Measurements from ENCODE around the gene UGT3A1. TPM values are rescaled to one million over a fixed set of nuclear protein-coding genes. Genes with fewer than 3 reads are reported as not detected.

Gene UGT3A1
- total RNA-seq, 1 donor from 2014 or later: not detected

DNA sequence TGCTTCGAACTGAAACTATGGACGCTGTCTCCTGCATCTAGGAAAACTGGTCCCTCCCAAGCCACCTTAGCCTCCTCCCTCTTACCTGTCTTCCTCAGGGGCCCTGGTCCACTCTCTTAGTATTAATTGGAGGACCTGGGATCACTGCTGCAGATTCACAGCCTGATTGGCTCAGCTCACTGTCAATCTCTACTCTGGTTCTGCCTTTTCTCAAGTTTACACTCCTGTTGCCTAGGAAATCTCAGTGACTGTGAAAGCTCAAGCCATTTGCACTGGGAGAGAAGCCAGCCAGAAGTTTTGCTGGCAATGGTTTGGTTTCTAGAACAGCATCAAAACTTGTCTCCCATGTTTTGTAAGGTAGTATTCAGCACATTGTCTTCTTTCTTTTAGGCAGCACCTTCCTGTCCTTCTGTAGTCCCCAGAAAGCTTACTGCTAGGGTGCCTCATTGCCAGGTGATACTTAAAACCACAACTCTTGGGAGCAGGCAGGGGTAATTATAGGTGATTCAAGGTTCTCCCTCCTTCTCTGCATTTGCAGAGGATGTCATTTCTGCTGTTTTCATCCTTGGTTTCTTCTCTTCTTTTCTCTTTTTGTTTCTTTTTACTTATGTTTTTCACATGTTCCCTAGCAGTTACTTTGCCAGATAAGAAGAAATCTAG, 52.5 kb downstream of the UGT3A1 start, which contains the start of gene CAPSL:
Gene CAPSL, minus strand, starts transcription at position 55 of the 660 bp plus-strand sequence. CDS start 17,502 bp downstream, outside the sequence.
- no peak within 1 kb of the TSS for H3K4me3 Mint-ChIP-seq

DNA sequence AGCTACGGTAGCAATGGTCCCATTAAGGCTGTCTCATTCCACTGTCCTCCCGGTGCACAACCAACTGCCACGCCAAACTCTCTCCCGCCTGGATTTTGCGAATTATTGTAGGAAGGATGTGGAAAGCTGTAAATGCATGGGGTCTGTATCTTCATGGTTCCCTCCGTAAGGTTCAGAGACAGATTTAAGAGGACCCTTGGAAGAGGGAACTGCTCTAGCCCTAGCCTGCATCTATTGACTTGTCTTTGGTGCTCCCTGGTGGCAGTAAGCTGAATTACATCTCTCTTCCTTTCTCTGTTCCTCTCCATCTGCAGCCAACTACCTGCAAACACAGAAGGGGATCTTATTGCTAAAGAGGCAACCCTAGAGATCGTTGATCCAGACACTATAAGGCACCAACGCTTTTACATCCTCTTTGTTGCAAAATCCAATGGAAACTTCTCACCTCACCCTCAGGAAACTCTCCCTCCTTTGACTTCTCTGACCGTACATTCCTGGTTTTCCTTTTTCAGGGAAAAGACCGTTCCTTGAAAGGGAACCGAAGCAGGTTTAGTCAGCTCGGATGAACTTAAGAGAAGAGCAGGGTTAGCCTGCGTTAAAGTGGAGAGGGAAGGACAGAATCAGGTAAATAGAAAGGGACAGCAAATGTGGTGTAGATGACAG, 64.7 kb downstream of the UGT3A1 start:
- Mint-ChIP-seq H3K27me3 (ENCODE audit: low read depth) (peaks cover 64% of the 10 kb centered on the region), H3K36me3 (ENCODE audit: low read depth) (no peaks in the 10 kb centered on the region), H3K27ac (ENCODE audit: unreplicated experiment) (no peak overlapping the region), H3K4me3 (no peak overlapping the region), H3K9me3 (no peaks in the 10 kb centered on the region), H3K4me1 (peaks cover 13% of the 10 kb centered on the region)
- DNase-seq (ENCODE audit: low read depth, low spot score): peak; percentile 73
- TF ChIP-seq, protein P1, sequence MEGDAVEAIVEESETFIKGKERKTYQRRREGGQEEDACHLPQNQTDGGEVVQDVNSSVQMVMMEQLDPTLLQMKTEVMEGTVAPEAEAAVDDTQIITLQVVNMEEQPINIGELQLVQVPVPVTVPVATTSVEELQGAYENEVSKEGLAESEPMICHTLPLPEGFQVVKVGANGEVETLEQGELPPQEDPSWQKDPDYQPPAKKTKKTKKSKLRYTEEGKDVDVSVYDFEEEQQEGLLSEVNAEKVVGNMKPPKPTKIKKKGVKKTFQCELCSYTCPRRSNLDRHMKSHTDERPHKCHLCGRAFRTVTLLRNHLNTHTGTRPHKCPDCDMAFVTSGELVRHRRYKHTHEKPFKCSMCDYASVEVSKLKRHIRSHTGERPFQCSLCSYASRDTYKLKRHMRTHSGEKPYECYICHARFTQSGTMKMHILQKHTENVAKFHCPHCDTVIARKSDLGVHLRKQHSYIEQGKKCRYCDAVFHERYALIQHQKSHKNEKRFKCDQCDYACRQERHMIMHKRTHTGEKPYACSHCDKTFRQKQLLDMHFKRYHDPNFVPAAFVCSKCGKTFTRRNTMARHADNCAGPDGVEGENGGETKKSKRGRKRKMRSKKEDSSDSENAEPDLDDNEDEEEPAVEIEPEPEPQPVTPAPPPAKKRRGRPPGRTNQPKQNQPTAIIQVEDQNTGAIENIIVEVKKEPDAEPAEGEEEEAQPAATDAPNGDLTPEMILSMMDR (conservative IDR thresholded peaks at IDR 0.05): peak; percentile 89

More for the DNA sequence above, 52.5 kb downstream of the UGT3A1 start, which contains the start of gene CAPSL:
- Mint-ChIP-seq H3K27ac (ENCODE audit: unreplicated experiment) (no peak within 1 kb of the TSS), H3K9me3 (no peaks in the 10 kb centered on the region), H3K36me3 (ENCODE audit: low read depth) (no peaks in the 10 kb centered on the region), H3K4me1 (peaks cover 6% of the 10 kb centered on the region), H3K27me3 (ENCODE audit: low read depth) (peaks cover 18% of the 10 kb centered on the region)
- TF ChIP-seq, protein P1 (conservative IDR thresholded peaks at IDR 0.05): no peak
- DNase-seq (ENCODE audit: low read depth, low spot score): peak; percentile 22

DNA sequence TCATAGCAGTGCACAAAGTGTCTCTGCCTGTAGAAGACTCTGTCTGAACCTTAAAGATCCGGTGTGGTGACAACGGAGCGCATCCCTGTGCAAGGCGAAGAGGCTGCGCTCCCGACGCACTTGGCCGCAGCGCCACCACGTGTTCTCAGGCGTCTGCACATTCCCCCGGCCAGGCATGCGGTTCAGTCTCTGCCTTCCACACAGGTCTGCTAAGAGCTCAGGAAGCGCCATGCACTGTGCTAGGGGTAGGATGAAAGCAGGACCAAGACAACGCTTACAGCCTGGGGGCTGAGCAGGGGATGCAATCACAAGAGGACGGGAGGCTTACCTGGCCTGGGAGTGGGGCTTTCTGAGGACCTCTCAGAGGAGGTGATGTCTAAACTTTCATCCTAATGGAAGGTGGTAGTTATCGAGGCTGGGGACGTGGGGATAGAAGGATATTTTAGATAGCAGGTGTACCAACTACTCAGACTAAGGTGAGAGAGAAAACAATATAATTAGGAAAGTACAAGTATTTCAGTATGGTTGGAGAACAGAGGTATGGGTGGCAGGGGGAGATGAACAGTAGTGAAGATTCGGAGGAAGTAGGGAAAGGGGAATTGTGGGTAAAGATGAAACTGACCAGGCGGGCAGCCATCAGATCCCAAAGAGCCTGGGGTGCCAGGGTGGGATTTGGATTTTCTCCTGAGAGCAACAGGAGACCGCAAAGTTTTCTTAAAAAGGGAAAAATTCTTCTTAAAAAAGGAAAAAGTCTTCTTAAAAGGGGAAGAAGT, 66.1 kb downstream of the UGT3A1 start:
- Mint-ChIP-seq H3K9me3 (no peaks in the 10 kb centered on the region), H3K4me3 (no peak overlapping the region)

DNA sequence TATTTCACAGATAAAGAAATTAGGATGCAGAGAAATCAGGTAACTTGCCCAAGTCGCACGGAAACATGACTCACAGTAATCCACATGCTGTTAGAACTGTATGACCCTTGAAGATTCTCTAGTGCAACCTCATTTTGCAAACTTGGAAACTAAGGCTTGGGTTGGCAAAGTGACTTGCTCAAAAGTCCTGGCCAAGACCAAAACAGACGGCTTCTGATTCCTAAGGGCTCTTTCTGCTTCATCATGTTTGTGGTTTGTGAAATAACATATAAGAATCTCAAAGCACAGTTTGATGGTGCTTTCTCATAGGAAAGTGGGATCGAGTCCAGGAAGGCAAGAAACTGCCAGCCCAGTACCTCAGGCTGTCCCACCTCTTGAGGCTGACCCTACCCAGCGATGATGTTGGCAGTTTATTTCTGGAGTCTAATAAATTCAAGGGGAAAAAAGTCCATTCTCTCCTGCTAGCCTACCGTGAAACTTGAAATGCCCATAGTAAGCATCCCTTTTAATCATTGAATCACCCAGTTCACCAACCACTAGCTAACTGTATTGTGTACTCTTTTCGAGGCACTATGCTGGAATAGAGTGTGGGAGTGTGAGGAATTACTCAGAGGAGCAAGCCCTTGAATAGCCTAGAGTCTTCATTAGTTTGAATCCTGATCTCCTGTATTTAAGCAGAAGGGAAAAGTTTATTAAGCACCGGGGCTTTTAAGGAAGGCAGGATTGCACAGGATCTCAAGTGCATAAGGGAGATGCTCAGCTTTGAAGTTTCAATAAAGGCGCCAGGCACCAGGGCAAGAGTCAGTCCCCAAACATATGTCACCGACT, 66.9 kb downstream of the UGT3A1 start:
- Mint-ChIP-seq H3K4me3 (no peak overlapping the region), H3K36me3 (ENCODE audit: low read depth) (no peaks in the 10 kb centered on the region), H3K27ac (ENCODE audit: unreplicated experiment) (no peak overlapping the region), H3K9me3 (peaks cover 4% of the 10 kb centered on the region), H3K27me3 (ENCODE audit: low read depth) (peaks cover 64% of the 10 kb centered on the region), H3K4me1 (peaks cover 13% of the 10 kb centered on the region)
- no peak for DNase-seq (ENCODE audit: low read depth, low spot score)
- TF ChIP-seq, protein P1 (conservative IDR thresholded peaks at IDR 0.05): no peak

More for the DNA sequence above, 66.1 kb downstream of the UGT3A1 start:
- H3K36me3 Mint-ChIP-seq (ENCODE audit: low read depth): no peaks in the 10 kb centered on the region
- no peak overlapping the region for H3K27ac Mint-ChIP-seq (ENCODE audit: unreplicated experiment)
- TF ChIP-seq, protein P1 (conservative IDR thresholded peaks at IDR 0.05): peak; percentile 74
- H3K27me3 Mint-ChIP-seq (ENCODE audit: low read depth): peaks cover 64% of the 10 kb centered on the region
- peak; percentile 62 for DNase-seq (ENCODE audit: low read depth, low spot score)
- peaks cover 13% of the 10 kb centered on the region for H3K4me1 Mint-ChIP-seq

DNA sequence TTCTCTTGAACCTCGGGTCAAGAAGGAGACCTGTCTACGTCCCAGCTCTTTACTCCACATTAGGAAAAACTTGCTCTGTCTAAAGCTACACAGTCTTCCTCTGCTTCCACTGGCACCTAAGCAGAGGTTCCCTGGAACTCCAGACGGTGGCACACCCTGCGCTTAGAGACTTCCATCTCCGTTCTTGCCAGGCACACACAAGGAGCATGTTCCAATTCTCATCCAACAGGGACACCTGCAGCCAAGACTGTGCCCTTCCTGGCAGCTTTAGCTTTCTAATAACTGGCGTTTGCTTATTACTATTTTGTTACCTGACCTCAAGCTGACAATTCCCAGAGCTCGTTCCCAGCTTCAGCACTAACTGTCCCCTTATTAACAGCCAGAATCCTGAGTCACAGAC, 68.7 kb downstream of the UGT3A1 start:
- H3K27me3 Mint-ChIP-seq (ENCODE audit: low read depth): peaks cover 48% of the 10 kb centered on the region
- peaks cover 13% of the 10 kb centered on the region for H3K4me1 Mint-ChIP-seq

More for the DNA sequence above, 68.7 kb downstream of the UGT3A1 start:
- TF ChIP-seq, protein P1 (conservative IDR thresholded peaks at IDR 0.05): no peak
- Mint-ChIP-seq H3K27ac (ENCODE audit: unreplicated experiment) (no peak overlapping the region), H3K9me3 (peaks cover 6% of the 10 kb centered on the region), H3K36me3 (ENCODE audit: low read depth) (no peaks in the 10 kb centered on the region), H3K4me3 (no peak overlapping the region)
- no peak for DNase-seq (ENCODE audit: low read depth, low spot score)
